Caco-2 (cell line): ENCODE measurements around the gene NAA60. TPM values are rescaled to one million over a fixed set of nuclear protein-coding genes. Genes with fewer than 3 reads are reported as not detected.
A peak's percentile ranks its signal among the peaks of the same experiment; 100 is the strongest.

ENCODE experiments used
- BruUV-seq: library from RNA; stranded (reverse); fragments of 400-500 nt; replicated peaks from 2 replicates; lab custom pipeline; 2021; lab: Mats Ljungman, UMichigan
- CTCF ChIA-PET: fragments of 300-600 bp; sonication (Branson Sonifier 250); formaldehyde crosslinking; loops from one replicate; lab custom pipeline; 2022; ENCODE audit warnings: antibody characterized with exemption; lab: Charles Lee
- POLR2A ChIA-PET: fragments of 300-600 bp; sonication (Branson Sonifier 250); formaldehyde crosslinking; loops from one replicate; lab custom pipeline; 2022; ENCODE audit warnings: antibody characterized with exemption; lab: Charles Lee
- DNase-seq, 2 experiments: peaks; one replicate each; pipeline versions ENCODE4 v3.0.0 to v3.0.0-alpha.2; 2020 to 2022
- H3K27me3 ChIP-seq: replicated peaks from 2 replicates; pipeline ENCODE4 v1.6.0; 2011; ENCODE audit warnings: low read length; ENCODE audit not compliant: control insufficient read depth, insufficient read depth
- H3K36me3 ChIP-seq: 2 replicates; pipeline ENCODE4 v1.5.1; 2011; ENCODE audit warnings: low read length; ENCODE audit not compliant: control insufficient read depth, insufficient read depth
- H3K4me1 ChIP-seq: fragments of 250-450 bp; sonication (Bioruptor Pico); 2 replicates; pipeline ENCODE4 v1.5.1; 2020; ENCODE audit warnings: mild to moderate bottlenecking
- H3K4me3 ChIP-seq: 2 replicates; pipeline ENCODE4 v1.5.1; 2011; ENCODE audit warnings: low read depth, mild to moderate bottlenecking, control low read depth, low read length
- H3K9me3 ChIP-seq: fragments of 250-450 bp; sonication (Bioruptor Pico); 2 replicates; pipeline ENCODE4 v1.5.1; 2020; ENCODE audit warnings: mild to moderate bottlenecking, moderate library complexity
- H3K27ac Mint-ChIP-seq: one replicate; pipeline ENCODE4 v1.8.0; 2022; ENCODE audit warnings: mixed read lengths; ENCODE audit not compliant: unreplicated experiment
- H3K27me3 Mint-ChIP-seq: one replicate; pipeline ENCODE4 v1.8.0; 2022; ENCODE audit warnings: mixed read lengths; ENCODE audit not compliant: insufficient read depth, unreplicated experiment
- H3K36me3 Mint-ChIP-seq: one replicate; pipeline ENCODE4 v1.8.0; 2022; ENCODE audit warnings: mild to moderate bottlenecking, mixed read lengths; ENCODE audit not compliant: insufficient read depth, unreplicated experiment
- H3K4me1 Mint-ChIP-seq: one replicate; pipeline ENCODE4 v1.8.0; 2022; ENCODE audit warnings: low read depth, mixed read lengths; ENCODE audit not compliant: unreplicated experiment
- H3K4me3 Mint-ChIP-seq: one replicate; pipeline ENCODE4 v1.8.0; 2022; ENCODE audit warnings: mild to moderate bottlenecking, moderate library complexity, mixed read lengths; ENCODE audit not compliant: unreplicated experiment
- H3K9me3 Mint-ChIP-seq: one replicate; pipeline ENCODE4 v1.8.0; 2022; ENCODE audit warnings: mixed read lengths; ENCODE audit not compliant: unreplicated experiment
- intact Hi-C: fragments of 100-400 bp; cut with micrococcal nuclease; formaldehyde crosslinking; loops from one replicate; pipeline ENCODE4 v1.10.0; 2022; ENCODE audit not compliant: unreplicated experiment
- total RNA-seq: library from RNA; stranded (reverse); gene quantifications from 2 replicates; pipeline ENCODE4 v1.2.3, GENCODE V29; 2022
- TF ChIP-seq, protein P1 (sequence below), 2 experiments: fragments of 200-600 bp in 1 of 2; IDR thresholded peaks; 1 replicate in 1 of 2; 2 replicates in 1 of 2; pipeline versions ENCODE4 v1.5.1 to v1.8.0; 2011 to 2022; ENCODE audit warnings: antibody characterized with exemption in 1 of 2, control low read depth in 1 of 2, inconsistent platforms in 1 of 2, low read depth in 1 of 2, low read length in 1 of 2, mild to moderate bottlenecking in 1 of 2, moderate library complexity in 1 of 2; ENCODE audit not compliant: insufficient read depth in 1 of 2, severe bottlenecking in 1 of 2, unreplicated experiment in 1 of 2

Gene NAA60
- total RNA-seq, 1 experiment from 2014 or later, result 92.8 TPM

DNA sequence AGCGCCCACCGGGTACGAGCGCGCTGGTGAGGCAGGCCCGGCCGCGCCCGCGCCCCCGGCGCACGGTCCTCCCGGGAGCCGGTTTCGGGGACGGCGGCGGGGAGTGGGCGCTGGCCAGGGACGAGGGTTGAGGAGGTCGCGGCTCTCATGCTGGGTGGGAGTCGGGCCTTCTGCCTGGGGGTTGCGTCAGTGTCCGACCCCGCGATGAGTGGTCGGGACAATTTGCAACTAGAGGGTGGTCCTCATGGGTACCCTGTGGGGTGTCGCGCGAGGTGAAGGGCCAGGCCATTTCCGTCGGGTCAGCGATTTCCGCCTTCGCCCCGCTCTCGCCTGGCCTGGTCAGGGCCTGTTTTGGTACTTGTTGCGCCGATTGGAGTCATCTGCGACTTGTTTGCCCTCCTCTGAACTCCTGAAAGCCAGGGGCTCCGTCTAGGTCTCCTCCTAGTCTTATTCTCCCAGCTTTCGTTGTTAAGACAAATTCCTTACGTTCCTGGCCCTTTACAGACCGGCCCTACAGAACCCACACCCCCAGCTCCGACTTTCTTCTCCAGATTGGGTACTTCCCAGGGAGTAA lies 14.9 kb downstream of the NAA60 start:
- CTCF ChIA-PET, result no interaction called here
- POLR2A ChIA-PET, result interaction anchor here (1.0 kb wide), 1 partner anchor 14 kb away, joined by 3 read pairs; no protein-coding TSS in a partner anchor
- H3K4me1 Mint-ChIP-seq, result peaks cover 38% of the 10 kb centered on the region
- peak in 1 of 2 experiments; percentile 24 for DNase-seq
- Histone ChIP-seq H3K4me1 (peaks cover 17% of the 10 kb centered on the region), H3K27me3 (no peaks in the 10 kb centered on the region), H3K4me3 (peak overlapping the region; percentile 98), H3K36me3 (no peaks in the 10 kb centered on the region), H3K9me3 (no peaks in the 10 kb centered on the region)
- peak overlapping the region; percentile 70 for H3K27ac Mint-ChIP-seq
- H3K9me3 Mint-ChIP-seq, result no peaks in the 10 kb centered on the region
- H3K27me3 Mint-ChIP-seq, result no peaks in the 10 kb centered on the region
- peak overlapping the region; percentile 78 for H3K4me3 Mint-ChIP-seq
- TF ChIP-seq, protein P1, sequence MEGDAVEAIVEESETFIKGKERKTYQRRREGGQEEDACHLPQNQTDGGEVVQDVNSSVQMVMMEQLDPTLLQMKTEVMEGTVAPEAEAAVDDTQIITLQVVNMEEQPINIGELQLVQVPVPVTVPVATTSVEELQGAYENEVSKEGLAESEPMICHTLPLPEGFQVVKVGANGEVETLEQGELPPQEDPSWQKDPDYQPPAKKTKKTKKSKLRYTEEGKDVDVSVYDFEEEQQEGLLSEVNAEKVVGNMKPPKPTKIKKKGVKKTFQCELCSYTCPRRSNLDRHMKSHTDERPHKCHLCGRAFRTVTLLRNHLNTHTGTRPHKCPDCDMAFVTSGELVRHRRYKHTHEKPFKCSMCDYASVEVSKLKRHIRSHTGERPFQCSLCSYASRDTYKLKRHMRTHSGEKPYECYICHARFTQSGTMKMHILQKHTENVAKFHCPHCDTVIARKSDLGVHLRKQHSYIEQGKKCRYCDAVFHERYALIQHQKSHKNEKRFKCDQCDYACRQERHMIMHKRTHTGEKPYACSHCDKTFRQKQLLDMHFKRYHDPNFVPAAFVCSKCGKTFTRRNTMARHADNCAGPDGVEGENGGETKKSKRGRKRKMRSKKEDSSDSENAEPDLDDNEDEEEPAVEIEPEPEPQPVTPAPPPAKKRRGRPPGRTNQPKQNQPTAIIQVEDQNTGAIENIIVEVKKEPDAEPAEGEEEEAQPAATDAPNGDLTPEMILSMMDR (IDR thresholded peaks at IDR 0.05; ENCODE audit: insufficient read depth in 1 of 2, low read depth in 1 of 2, low read length in 1 of 2, severe bottlenecking in 1 of 2, unreplicated experiment in 1 of 2), result no peak
- H3K36me3 Mint-ChIP-seq, result peaks cover 38% of the 10 kb centered on the region
- TSS peak; percentile 71 for BruUV-seq
- intact Hi-C loops, result loop anchor here (2.0 to 5.0 kb wide), 3 partner anchors 16 to 306 kb away; partner anchors contain the start of genes NAA60 and ZNF597

DNA sequence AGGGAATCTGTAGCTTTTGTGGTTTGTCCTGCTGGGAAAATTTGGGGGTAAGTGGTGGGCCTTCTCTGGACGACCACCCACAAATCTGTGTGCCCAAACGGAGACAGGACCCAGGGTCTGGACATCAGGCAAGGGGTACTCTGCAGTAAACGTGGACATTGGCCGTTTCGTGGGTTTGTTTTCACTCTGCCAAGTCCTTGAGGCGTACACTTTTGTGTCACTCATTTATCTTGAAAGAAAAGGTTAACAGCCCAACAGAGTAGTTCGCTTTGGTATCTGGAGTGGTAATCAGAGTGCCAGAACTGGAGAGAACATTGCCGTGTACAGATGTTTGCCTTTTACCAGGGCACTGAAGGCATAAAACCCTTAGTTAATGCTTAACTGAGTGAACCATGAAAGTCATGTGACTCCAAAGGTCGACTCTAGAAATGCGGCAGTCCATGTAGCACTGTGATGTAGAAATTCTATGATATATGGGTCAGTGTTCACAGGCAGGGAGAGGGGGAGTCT lies 15.4 kb downstream of the NAA60 start:
- no TSS peak for BruUV-seq
- H3K27me3 Mint-ChIP-seq, result no peaks in the 10 kb centered on the region
- DNase-seq, result peak; percentile 61 to 70
- Histone ChIP-seq H3K4me3 (peak overlapping the region; percentile 98), H3K9me3 (no peaks in the 10 kb centered on the region), H3K4me1 (peaks cover 17% of the 10 kb centered on the region), H3K36me3 (no peaks in the 10 kb centered on the region), H3K27me3 (no peaks in the 10 kb centered on the region)
- peak overlapping the region; percentile 78 for H3K4me3 Mint-ChIP-seq
- peak overlapping the region; percentile 70 for H3K27ac Mint-ChIP-seq
- H3K36me3 Mint-ChIP-seq, result peaks cover 38% of the 10 kb centered on the region
- ChIA-PET POLR2A (interaction anchor here (1.0 kb wide), 1 partner anchor 15 kb away, joined by 3 read pairs; no protein-coding TSS in a partner anchor), CTCF (no interaction called here)
- H3K4me1 Mint-ChIP-seq, result peaks cover 36% of the 10 kb centered on the region
- intact Hi-C loops, result loop anchor here (2.0 to 5.0 kb wide), 3 partner anchors 16 to 307 kb away; partner anchors contain the start of genes NAA60 and ZNF597
- H3K9me3 Mint-ChIP-seq, result no peaks in the 10 kb centered on the region
- TF ChIP-seq, protein P1 (IDR thresholded peaks at IDR 0.05; ENCODE audit: insufficient read depth in 1 of 2, low read depth in 1 of 2, low read length in 1 of 2, severe bottlenecking in 1 of 2, unreplicated experiment in 1 of 2), result no peak

DNA sequence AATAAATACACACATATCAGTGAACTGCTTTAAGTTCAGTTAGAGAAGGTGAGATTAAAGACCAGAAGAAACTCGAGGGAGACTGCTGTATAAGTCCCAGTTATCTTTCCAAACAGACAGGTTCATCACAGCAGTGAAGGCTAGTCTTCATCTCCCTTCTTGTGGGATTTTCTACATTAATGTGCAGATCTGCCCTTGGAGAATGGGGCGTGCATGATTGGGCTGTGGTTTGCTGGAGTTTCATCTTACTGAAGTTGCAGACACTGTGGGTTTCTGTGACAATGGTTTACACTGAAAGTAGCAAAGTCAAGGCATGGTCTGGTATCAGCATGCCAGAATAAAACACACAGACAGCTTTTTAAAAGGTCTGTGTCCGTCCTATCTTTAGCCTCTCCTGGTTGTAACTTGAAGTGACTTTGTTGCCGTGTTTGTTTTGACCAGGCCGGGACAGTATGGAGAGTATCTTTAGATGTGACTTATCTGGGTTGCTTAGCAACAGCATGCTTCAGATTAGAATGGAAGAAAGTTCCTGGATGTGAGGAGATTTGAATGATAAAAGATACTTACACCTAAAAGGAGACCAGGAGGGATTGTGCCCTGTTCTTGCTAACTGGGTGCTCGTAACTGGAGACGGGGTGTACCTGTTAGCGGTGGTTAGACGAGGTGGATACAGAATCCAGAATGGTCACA lies 16.1 kb downstream of the NAA60 start:
- Histone ChIP-seq H3K4me3 (peak overlapping the region; percentile 14), H3K4me1 (peaks cover 17% of the 10 kb centered on the region), H3K27me3 (no peaks in the 10 kb centered on the region), H3K9me3 (no peaks in the 10 kb centered on the region), H3K36me3 (no peaks in the 10 kb centered on the region)
- DNase-seq, result peak in 1 of 2 experiments; percentile 35
- H3K36me3 Mint-ChIP-seq, result peaks cover 44% of the 10 kb centered on the region
- ChIA-PET CTCF (no interaction called here), POLR2A (no interaction called here)
- peak overlapping the region; percentile 78 for H3K4me3 Mint-ChIP-seq
- intact Hi-C loops, result loop anchor here (2.0 to 5.0 kb wide), 3 partner anchors 17 to 307 kb away; partner anchors contain the start of genes NAA60 and ZNF597
- H3K27me3 Mint-ChIP-seq, result no peaks in the 10 kb centered on the region
- H3K27ac Mint-ChIP-seq, result peak overlapping the region; percentile 70
- H3K9me3 Mint-ChIP-seq, result no peaks in the 10 kb centered on the region
- H3K4me1 Mint-ChIP-seq, result peaks cover 29% of the 10 kb centered on the region
- TSS peak; percentile 48 for BruUV-seq
- TF ChIP-seq, protein P1 (IDR thresholded peaks at IDR 0.05; ENCODE audit: insufficient read depth in 1 of 2, low read depth in 1 of 2, low read length in 1 of 2, severe bottlenecking in 1 of 2, unreplicated experiment in 1 of 2), result no peak
